Spleen (tissue), 7 donors: ENCODE results near the gene ZNF26.

Experiments used
- POLR2A ChIP-seq, 3 donors: fragments of 450-650 bp; IDR thresholded peaks; one replicate each; pipeline ENCODE4 v1.5.1; 2017; ENCODE audit warnings: antibody characterized with exemption in 3 of 3, mild to moderate bottlenecking in 1 of 3
- POLR2AphosphoS5 ChIP-seq, 3 donors: sonication (generic); formaldehyde crosslinking; IDR thresholded peaks; one replicate each; pipeline ENCODE4 v1.5.1; 2017; ENCODE audit warnings: antibody characterized with exemption in 3 of 3
- TF ChIP-seq, protein P1 (sequence below), 11 experiments: fragments of 200-600 bp in 7 of 11; fragments of 450-650 bp in 4 of 11; sonication (generic) in 4 of 11; IDR thresholded peaks in 8 of 11; conservative IDR thresholded peaks in 3 of 11; 1 replicate in 7 of 11; 2 replicates in 4 of 11; pipeline versions ENCODE4 v1.4.0 to v1.8.0; 2016 to 2021; ENCODE audit warnings: antibody characterized with exemption in 11 of 11, inconsistent platforms in 4 of 11, mild to moderate bottlenecking in 1 of 11
- donor health status: DM: no; HTN: no; CAD: no; lungs with moderate emphysema.
- donor health status: DM: no; HTN: no; CAD: no.
- donor health status: DM: no; HTN: no; CAD: no.

DNA sequence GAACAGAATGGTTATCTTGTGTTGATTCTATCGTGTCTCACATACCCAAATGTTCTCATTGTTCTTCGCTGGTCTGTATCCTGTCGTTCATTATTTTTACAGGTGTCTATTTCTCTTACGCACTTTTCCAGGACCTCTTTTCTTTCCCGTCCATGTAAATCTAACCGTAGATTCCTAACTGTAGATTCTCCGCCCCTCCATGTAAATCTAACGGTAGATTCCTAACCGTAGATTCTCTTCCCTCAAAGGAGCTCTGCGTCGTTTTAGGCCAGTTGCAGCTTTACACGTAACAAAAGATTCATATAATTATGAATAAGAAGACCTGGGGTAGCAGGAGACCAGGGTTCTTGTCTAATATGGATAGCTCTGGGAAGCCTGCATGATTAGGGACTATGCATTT, 20.4 kb upstream of the ZNF26 start:
- TF ChIP-seq, protein P1, sequence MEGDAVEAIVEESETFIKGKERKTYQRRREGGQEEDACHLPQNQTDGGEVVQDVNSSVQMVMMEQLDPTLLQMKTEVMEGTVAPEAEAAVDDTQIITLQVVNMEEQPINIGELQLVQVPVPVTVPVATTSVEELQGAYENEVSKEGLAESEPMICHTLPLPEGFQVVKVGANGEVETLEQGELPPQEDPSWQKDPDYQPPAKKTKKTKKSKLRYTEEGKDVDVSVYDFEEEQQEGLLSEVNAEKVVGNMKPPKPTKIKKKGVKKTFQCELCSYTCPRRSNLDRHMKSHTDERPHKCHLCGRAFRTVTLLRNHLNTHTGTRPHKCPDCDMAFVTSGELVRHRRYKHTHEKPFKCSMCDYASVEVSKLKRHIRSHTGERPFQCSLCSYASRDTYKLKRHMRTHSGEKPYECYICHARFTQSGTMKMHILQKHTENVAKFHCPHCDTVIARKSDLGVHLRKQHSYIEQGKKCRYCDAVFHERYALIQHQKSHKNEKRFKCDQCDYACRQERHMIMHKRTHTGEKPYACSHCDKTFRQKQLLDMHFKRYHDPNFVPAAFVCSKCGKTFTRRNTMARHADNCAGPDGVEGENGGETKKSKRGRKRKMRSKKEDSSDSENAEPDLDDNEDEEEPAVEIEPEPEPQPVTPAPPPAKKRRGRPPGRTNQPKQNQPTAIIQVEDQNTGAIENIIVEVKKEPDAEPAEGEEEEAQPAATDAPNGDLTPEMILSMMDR (IDR thresholded peaks at IDR 0.05 in 8 of 11, conservative IDR thresholded peaks at IDR 0.05 in 3 of 11) = no peak
- TF ChIP-seq POLR2A (IDR thresholded peaks at IDR 0.05) = no peak
- no peak for TF ChIP-seq POLR2AphosphoS5 (IDR thresholded peaks at IDR 0.05)
